PFSK-1 (cell line): ENCODE data around the gene PHKG2.

ENCODE experiments used
- FOXP2 ChIP-seq: optimal IDR thresholded peaks from 2 replicates; pipeline ENCODE3; 2011; ENCODE audit warnings: borderline replicate concordance, control low read depth, inconsistent platforms; ENCODE audit not compliant: insufficient read depth; ENCODE audit errors: extremely low read length, extremely low read depth
- POLR2AphosphoS5 ChIP-seq: IDR thresholded peaks from 2 replicates; pipeline ENCODE4 v1.6.1; 2012; ENCODE audit warnings: low read depth, mild to moderate bottlenecking, control low read depth, low read length, moderate library complexity
- REST ChIP-seq, 2 experiments: IDR thresholded peaks; 2 replicates each; pipeline versions ENCODE4 v1.6.1 to v1.8.0; 2011 to 2012; ENCODE audit warnings: low read depth in 2 of 2, low read length in 2 of 2, control low read depth in 1 of 2, inconsistent platforms in 1 of 2, mild to moderate bottlenecking in 1 of 2, moderate library complexity in 1 of 2; ENCODE audit not compliant: insufficient read depth in 1 of 2
- SIN3A ChIP-seq: IDR thresholded peaks from 2 replicates; pipeline ENCODE4 v1.6.1; 2012; ENCODE audit warnings: mild to moderate bottlenecking, low read length, moderate library complexity, borderline replicate concordance; ENCODE audit not compliant: insufficient read depth
- TAF1 ChIP-seq: IDR thresholded peaks from 2 replicates; pipeline ENCODE4 v1.6.1; 2012; ENCODE audit warnings: low read length, control low read depth, borderline replicate concordance; ENCODE audit not compliant: insufficient read depth

Gene PHKG2

GRCh38 chr16:30793508-30794069 is 45.4 kb downstream of the PHKG2 start:
- TF ChIP-seq REST (IDR thresholded peaks at IDR 0.05; ENCODE audit: insufficient read depth in 1 of 2, low read depth in 2 of 2, low read length in 2 of 2): no peak
- no peak for TF ChIP-seq TAF1
- no peak for TF ChIP-seq FOXP2
- TF ChIP-seq POLR2AphosphoS5: no peak
- no peak for TF ChIP-seq SIN3A

GRCh38 chr16:30794634-30795033 is 46.4 kb downstream of the PHKG2 start:
- TF ChIP-seq FOXP2 (no peak), REST (IDR thresholded peaks at IDR 0.05; ENCODE audit: insufficient read depth in 1 of 2, low read depth in 2 of 2, low read length in 2 of 2) (no peak), POLR2AphosphoS5 (no peak), SIN3A (no peak), TAF1 (no peak)

- TF ChIP-seq FOXP2 (no peak), SIN3A (no peak), REST (IDR thresholded peaks at IDR 0.05; ENCODE audit: insufficient read depth in 1 of 2, low read depth in 2 of 2, low read length in 2 of 2) (no peak), POLR2AphosphoS5 (no peak), TAF1 (no peak)
Observed at GRCh38 chr16:30797670-30798309, 49.6 kb downstream of the PHKG2 start.
